SK-N-MC (cell line): Measurements from ENCODE around the gene CASP2.

ENCODE experiments used
- EZH2 ChIP-seq: fragments of 200-600 bp; sonication (generic); IDR thresholded peaks from one replicate; pipeline ENCODE4 v1.6.1; 2017; ENCODE audit warnings: antibody characterized with exemption
- FOXP2 ChIP-seq: optimal IDR thresholded peaks from 2 replicates; pipeline ENCODE3; 2011; ENCODE audit warnings: mild to moderate bottlenecking, moderate library complexity; ENCODE audit not compliant: insufficient read depth; ENCODE audit errors: extremely low read length, control extremely low read depth
- POLR2AphosphoS5 ChIP-seq: IDR thresholded peaks from 2 replicates; pipeline ENCODE4 v1.6.1; 2012; ENCODE audit warnings: mild to moderate bottlenecking, low read depth, low read length, borderline replicate concordance

- TF ChIP-seq POLR2AphosphoS5 (no peak), EZH2 (no peak), FOXP2 (no peak)
Measured at GRCh38 chr7:143300959-143301935, 13.1 kb downstream of the CASP2 start.
